ENCODE data around the gene OR6S1. TPM values are rescaled to one million over a fixed set of nuclear protein-coding genes. Genes with fewer than 3 reads are reported as not detected.

The OR6S1 gene
- total and polyA plus RNA-seq, 2 experiments from 2014 or later, result not detected

DNA sequence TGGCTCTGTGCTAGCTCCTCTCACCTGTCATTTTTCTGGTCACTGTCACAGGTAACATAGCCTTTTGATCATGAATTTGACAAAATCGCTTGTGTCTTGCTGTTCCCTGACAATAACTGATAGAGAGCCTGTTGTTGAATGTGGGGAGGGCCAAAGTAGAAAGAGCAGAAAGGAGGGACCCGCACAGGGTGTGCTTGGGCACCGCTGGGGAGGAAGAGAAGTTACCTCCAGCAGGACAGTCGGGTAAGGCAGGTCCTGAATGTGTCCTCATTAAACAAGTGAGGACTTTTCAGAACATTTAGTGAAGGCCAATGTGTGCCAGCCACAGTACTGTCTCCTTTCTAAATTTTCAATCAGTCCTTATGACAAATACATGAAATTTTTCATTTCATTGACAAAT, 50.3 kb downstream of the OR6S1 start, which contains the start of gene RNASE12:
RNASE12 (minus strand) TSS at position 142 of the 400 bp plus-strand sequence. CDS start 653 bp downstream, outside the sequence.
- H3K9me3 ChIP-seq (ENCODE audit: low read depth), result no peaks in the 10 kb centered on the region
- no peaks in the 10 kb centered on the region for H3K4me1 ChIP-seq (ENCODE audit: insufficient read depth)
- TF ChIP-seq EZH2 (IDR thresholded peaks at IDR 0.05; ENCODE audit: borderline replicate concordance) (no peak), EZH2phosphoT487 (IDR thresholded peaks at IDR 0.05; ENCODE audit: low read depth, severe bottlenecking, unreplicated experiment) (no peak)
- TF ChIP-seq, protein P1, sequence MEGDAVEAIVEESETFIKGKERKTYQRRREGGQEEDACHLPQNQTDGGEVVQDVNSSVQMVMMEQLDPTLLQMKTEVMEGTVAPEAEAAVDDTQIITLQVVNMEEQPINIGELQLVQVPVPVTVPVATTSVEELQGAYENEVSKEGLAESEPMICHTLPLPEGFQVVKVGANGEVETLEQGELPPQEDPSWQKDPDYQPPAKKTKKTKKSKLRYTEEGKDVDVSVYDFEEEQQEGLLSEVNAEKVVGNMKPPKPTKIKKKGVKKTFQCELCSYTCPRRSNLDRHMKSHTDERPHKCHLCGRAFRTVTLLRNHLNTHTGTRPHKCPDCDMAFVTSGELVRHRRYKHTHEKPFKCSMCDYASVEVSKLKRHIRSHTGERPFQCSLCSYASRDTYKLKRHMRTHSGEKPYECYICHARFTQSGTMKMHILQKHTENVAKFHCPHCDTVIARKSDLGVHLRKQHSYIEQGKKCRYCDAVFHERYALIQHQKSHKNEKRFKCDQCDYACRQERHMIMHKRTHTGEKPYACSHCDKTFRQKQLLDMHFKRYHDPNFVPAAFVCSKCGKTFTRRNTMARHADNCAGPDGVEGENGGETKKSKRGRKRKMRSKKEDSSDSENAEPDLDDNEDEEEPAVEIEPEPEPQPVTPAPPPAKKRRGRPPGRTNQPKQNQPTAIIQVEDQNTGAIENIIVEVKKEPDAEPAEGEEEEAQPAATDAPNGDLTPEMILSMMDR (IDR thresholded peaks at IDR 0.05; ENCODE audit: poor library complexity), result no peak
- no peaks in the 10 kb centered on the region for H4K20me1 ChIP-seq (ENCODE audit: insufficient read depth, poor library complexity, severe bottlenecking)
- 80% methylated on average over 4 of the region's 4 CpGs for WGBS (ENCODE audit: low lambda C conversion rate, missing lambda C conversion rate)
- no peak within 1 kb of the TSS for H2AFZ ChIP-seq
- H3K27ac ChIP-seq, result no peak within 1 kb of the TSS
- DNase-seq (ENCODE audit: low spot score), result no peak
- H3K79me2 ChIP-seq, result no peaks in the 10 kb centered on the region
- no peaks in the 10 kb centered on the region for H3K9me2 ChIP-seq (replicated peaks; ENCODE audit: insufficient read depth)
- H3K27me3 ChIP-seq, result no peaks in the 10 kb centered on the region
- no peaks in the 10 kb centered on the region for H3K36me3 ChIP-seq (replicated peaks; ENCODE audit: insufficient read depth, low read depth)
- no peak within 1 kb of the TSS for H3K4me2 ChIP-seq
- H3K4me3 ChIP-seq, result no peak within 1 kb of the TSS

Small RNAs within 50 kb of the gene (small RNA-seq; reads per million reads assigned to genes)
- gene RF00019, result not detected

Other genes starting within 250 kb of the OR6S1 start
- 24.4 and 29.4 TPM in 2 replicates for gene TEP1, start 228.2 kb downstream of the OR6S1 start, total RNA-seq
- gene TEP1, start 228.2 kb downstream of the OR6S1 start, polyA plus RNA-seq, result 10.7 and 12.0 TPM in 2 replicates
- not detected in 2 replicates for gene KLHL33, start 205.5 kb downstream of the OR6S1 start, total RNA-seq
- 0.05 and 0.19 TPM in 2 replicates for gene KLHL33, start 205.5 kb downstream of the OR6S1 start, polyA plus RNA-seq
- gene OSGEP, start 186.9 kb downstream of the OR6S1 start, total RNA-seq, result 51.6 and 60.1 TPM in 2 replicates
- 36.2 and 41.3 TPM in 2 replicates for gene OSGEP, start 186.9 kb downstream of the OR6S1 start, polyA plus RNA-seq
- gene APEX1, start 186.5 kb downstream of the OR6S1 start, total RNA-seq, result 56.5 and 84.2 TPM in 2 replicates
- gene APEX1, start 186.5 kb downstream of the OR6S1 start, polyA plus RNA-seq, result 147 and 148 TPM in 2 replicates
- 40.1 and 48.2 TPM in 2 replicates for gene PIP4P1, start 180.3 kb downstream of the OR6S1 start, total RNA-seq
- 85.0 and 85.9 TPM in 2 replicates for gene PIP4P1, start 180.3 kb downstream of the OR6S1 start, polyA plus RNA-seq
- gene PNP, start 172.3 kb downstream of the OR6S1 start, total RNA-seq, result 69.2 and 81.2 TPM in 2 replicates
- 51.0 and 60.4 TPM in 2 replicates for gene PNP, start 172.3 kb downstream of the OR6S1 start, polyA plus RNA-seq
- gene RNASE10, start 136.2 kb downstream of the OR6S1 start, total RNA-seq, result not detected in 2 replicates
- gene RNASE10, start 136.2 kb downstream of the OR6S1 start, polyA plus RNA-seq, result 0.54 and 1.00 TPM in 2 replicates
- not detected in 2 replicates for gene RNASE9, start 80.6 kb downstream of the OR6S1 start, total RNA-seq
- not detected in 2 replicates for gene RNASE9, start 80.6 kb downstream of the OR6S1 start, polyA plus RNA-seq
- not detected in 2 replicates for gene RNASE11, start 53.7 kb downstream of the OR6S1 start, total RNA-seq
- gene RNASE11, start 53.7 kb downstream of the OR6S1 start, polyA plus RNA-seq, result not detected in 2 replicates
- gene RNASE12, start 50.3 kb downstream of the OR6S1 start, total RNA-seq, result not detected in 2 replicates
- not detected in 2 replicates for gene RNASE12, start 50.3 kb downstream of the OR6S1 start, polyA plus RNA-seq
- 76.8 and 96.2 TPM in 2 replicates for gene RNASE4, start 42.9 kb upstream of the OR6S1 start, total RNA-seq
- 31.1 and 44.5 TPM in 2 replicates for gene RNASE4, start 42.9 kb upstream of the OR6S1 start, polyA plus RNA-seq
- gene ANG, start 47.1 kb upstream of the OR6S1 start, total RNA-seq, result 72.6 and 79.1 TPM in 2 replicates
- gene ANG, start 47.1 kb upstream of the OR6S1 start, polyA plus RNA-seq, result 67.4 and 103 TPM in 2 replicates
- gene EDDM3A, start 104.2 kb upstream of the OR6S1 start, total RNA-seq, result not detected in 2 replicates
- not detected in 2 replicates for gene EDDM3A, start 104.2 kb upstream of the OR6S1 start, polyA plus RNA-seq
- not detected in 2 replicates for gene EDDM3B, start 126.7 kb upstream of the OR6S1 start, total RNA-seq
- 0.41 TPM in 1 of 2 replicates, not detected in the other for gene EDDM3B, start 126.7 kb upstream of the OR6S1 start, polyA plus RNA-seq
- 1.0 and 1.3 TPM in 2 replicates for gene RNASE6, start 139.6 kb upstream of the OR6S1 start, total RNA-seq
- 0.78 and 1.8 TPM in 2 replicates for gene RNASE6, start 139.6 kb upstream of the OR6S1 start, polyA plus RNA-seq
- 61.0 and 84.5 TPM in 2 replicates for gene RNASE1, start 161.2 kb upstream of the OR6S1 start, total RNA-seq
- gene RNASE1, start 161.2 kb upstream of the OR6S1 start, polyA plus RNA-seq, result 108 and 135 TPM in 2 replicates
- 1.4 TPM in 1 of 2 replicates, not detected in the other for gene RNASE3, start 249.7 kb upstream of the OR6S1 start, total RNA-seq
- 0.50 and 0.52 TPM in 2 replicates for gene RNASE3, start 249.7 kb upstream of the OR6S1 start, polyA plus RNA-seq

Data from hepatocyte (in vitro differentiated cells).